DOHH2 (cell line): Measurements from ENCODE around the gene PRPF18.
A peak's percentile ranks its signal among the peaks of the same experiment; 100 is the strongest.

ENCODE experiments used
- H3F3A ChIP-seq: fragments of 200-600 bp; sonication (generic), shearing (Covaris generic); 2 replicates; pipeline ENCODE4 v1.6.0; 2016; ENCODE audit warnings: antibody characterized with exemption, mild to moderate bottlenecking; ENCODE audit not compliant: control insufficient read depth, insufficient read depth
- H3K27ac ChIP-seq: fragments of 200-600 bp; sonication (generic); 2 replicates; pipeline ENCODE4 v1.5.1; 2014; ENCODE audit warnings: low read depth, mild to moderate bottlenecking, low read length, moderate library complexity
- H3K27me3 ChIP-seq: fragments of 200-600 bp; sonication (generic); 2 replicates; pipeline ENCODE4 v1.6.1; 2014; ENCODE audit warnings: mild to moderate bottlenecking, low read length, mixed read lengths; ENCODE audit not compliant: control insufficient read depth
- H3K36me3 ChIP-seq: fragments of 200-600 bp; sonication (generic); 2 replicates; pipeline ENCODE4 v1.6.1; 2014; ENCODE audit warnings: mild to moderate bottlenecking, low read length, moderate library complexity, mixed read lengths; ENCODE audit not compliant: control insufficient read depth
- H3K4me1 ChIP-seq: fragments of 200-600 bp; sonication (generic); 2 replicates; pipeline ENCODE4 v1.6.1; 2014; ENCODE audit warnings: mild to moderate bottlenecking, low read length, mixed read lengths; ENCODE audit not compliant: control insufficient read depth
- H3K4me2 ChIP-seq: fragments of 200-600 bp; sonication (generic); 2 replicates; pipeline ENCODE4 v1.6.0; 2014; ENCODE audit warnings: mild to moderate bottlenecking, low read length, moderate library complexity
- H3K4me3 ChIP-seq: fragments of 200-600 bp; sonication (generic); 2 replicates; pipeline ENCODE4 v1.5.1; 2014; ENCODE audit warnings: mild to moderate bottlenecking, low read length, mixed read lengths
- H3K79me2 ChIP-seq: fragments of 200-600 bp; sonication (generic); 2 replicates; pipeline ENCODE4 v1.6.1; 2014; ENCODE audit warnings: mild to moderate bottlenecking, low read length, mixed read lengths; ENCODE audit not compliant: control insufficient read depth
- H3K9me2 ChIP-seq: fragments of 200-600 bp; sonication (generic); replicated peaks from 2 replicates; pipeline ENCODE4 v1.6.1; 2014; ENCODE audit warnings: mild to moderate bottlenecking, low read length, mixed read lengths; ENCODE audit not compliant: control insufficient read depth
- H3K9me3 ChIP-seq: fragments of 200-600 bp; sonication (generic); 2 replicates; pipeline ENCODE4 v1.6.1; 2014; ENCODE audit warnings: antibody characterized with exemption, low read length, mixed read lengths; ENCODE audit not compliant: control insufficient read depth, insufficient read depth
- H4K20me1 ChIP-seq: fragments of 200-600 bp; sonication (generic); 2 replicates; pipeline ENCODE4 v1.6.0; 2014; ENCODE audit warnings: low read depth, mild to moderate bottlenecking, antibody characterized with exemption, low read length, moderate library complexity; ENCODE audit not compliant: control insufficient read depth, insufficient read depth
- CTCF ChIP-seq: fragments of 200-600 bp; sonication (generic); IDR thresholded peaks from one replicate; pipeline ENCODE4 v1.5.1; 2014; ENCODE audit warnings: antibody characterized with exemption, mild to moderate bottlenecking, low read depth, low read length; ENCODE audit not compliant: poor library complexity, severe bottlenecking
- EZH2phosphoT487 ChIP-seq: fragments of 200-600 bp; sonication (generic); IDR thresholded peaks from 2 replicates; pipeline ENCODE4 v1.6.1; 2017; ENCODE audit warnings: borderline replicate concordance, mild to moderate bottlenecking, antibody characterized with exemption, low read length, moderate library complexity, mixed read lengths

Gene PRPF18

GRCh38 chr10:13608246-13608853 is 21.6 kb downstream of the PRPF18 start:
- Histone ChIP-seq H3K27ac (no peak overlapping the region), H4K20me1 (peaks cover 3% of the 10 kb centered on the region; the same call in 1 of the 2 replicates), H3K79me2 (no peaks in the 10 kb centered on the region), H3K4me2 (no peak overlapping the region), H3F3A (no peaks in the 10 kb centered on the region), H3K4me3 (no peak overlapping the region), H3K9me3 (no peaks in the 10 kb centered on the region), H3K9me2 (no peaks in the 10 kb centered on the region), H3K4me1 (no peaks in the 10 kb centered on the region), H3K36me3 (peaks cover 16% of the 10 kb centered on the region), H3K27me3 (no peaks in the 10 kb centered on the region)
- no peak for TF ChIP-seq CTCF
- no peak for TF ChIP-seq EZH2phosphoT487

- H3K79me2 ChIP-seq: no peaks in the 10 kb centered on the region
- no peaks in the 10 kb centered on the region for H3K4me1 ChIP-seq
- no peaks in the 10 kb centered on the region for H3K9me2 ChIP-seq
- H3K4me3 ChIP-seq: no peak overlapping the region
- H3K27me3 ChIP-seq: no peaks in the 10 kb centered on the region
- no peaks in the 10 kb centered on the region for H3K9me3 ChIP-seq
- no peak overlapping the region for H3K4me2 ChIP-seq
- no peaks in the 10 kb centered on the region for H3F3A ChIP-seq
- no peak overlapping the region for H3K27ac ChIP-seq
- peaks cover 32% of the 10 kb centered on the region for H3K36me3 ChIP-seq
- peaks cover 3% of the 10 kb centered on the region; the same call in 1 of the 2 replicates for H4K20me1 ChIP-seq
- TF ChIP-seq CTCF (no peak), EZH2phosphoT487 (no peak)
Observed at GRCh38 chr10:13612654-13613373, 26.0 kb downstream of the PRPF18 start.

- no peak overlapping the region for H3K4me3 ChIP-seq
- no peaks in the 10 kb centered on the region for H3K4me1 ChIP-seq
- no peaks in the 10 kb centered on the region for H3K27me3 ChIP-seq
- no peaks in the 10 kb centered on the region for H3K9me3 ChIP-seq
- peaks cover 3% of the 10 kb centered on the region; the same call in 1 of the 2 replicates for H4K20me1 ChIP-seq
- H3F3A ChIP-seq: no peaks in the 10 kb centered on the region
- no peak overlapping the region for H3K4me2 ChIP-seq
- H3K36me3 ChIP-seq: peaks cover 33% of the 10 kb centered on the region
- H3K79me2 ChIP-seq: no peaks in the 10 kb centered on the region
- no peak for TF ChIP-seq EZH2phosphoT487
- peak; percentile 16 for TF ChIP-seq CTCF
- H3K27ac ChIP-seq: no peak overlapping the region
- H3K9me2 ChIP-seq: no peaks in the 10 kb centered on the region
Observed at GRCh38 chr10:13613519-13613918, 26.8 kb downstream of the PRPF18 start.
